ENCODE data around the gene MYOZ2. TPM values are rescaled to one million over a fixed set of nuclear protein-coding genes. Genes with fewer than 3 reads are reported as not detected.

The MYOZ2 gene
- 0.16 TPM in 1 of 2 replicates, not detected in the other for total RNA-seq

GRCh38 chr4:119135721-119136121 lies at the start of gene MYOZ2:
TSS of gene MYOZ2 (plus strand) at chr4:119135832. CDS start at chr4:119136526, 694 bp downstream.

GRCh38 chr4:119212234-119212963 lies 76.8 kb downstream of the MYOZ2 start, which contains the start of gene USP53:
TSS of gene USP53 (plus strand) at chr4:119212713. CDS start at chr4:119239760, 27,047 bp downstream.

Other genes with a start within 250 kb of the MYOZ2 start
- gene SYNPO2, start 247.0 kb upstream of the MYOZ2 start, total RNA-seq: 0.32 and 0.44 TPM in 2 replicates
- gene USP53, start 76.9 kb downstream of the MYOZ2 start, total RNA-seq: 14.7 and 25.0 TPM in 2 replicates
- gene FABP2, start 186.3 kb downstream of the MYOZ2 start, total RNA-seq: not detected in 2 replicates